Adrenal gland (tissue), 12 donors: ENCODE data around the gene DDX28. TPM values are rescaled to one million over a fixed set of nuclear protein-coding genes. Genes with fewer than 3 reads are reported as not detected.

ENCODE experiments used
- DNase-seq, 7 donors: peaks; one replicate each; pipeline ENCODE4 v3.0.0-alpha.2; 2019 to 2020
- H3K27ac ChIP-seq, 5 donors: fragments of 200-600 bp; sonication (generic) in 4 of 5; 1 replicate in 3 of 5; 2 replicates in 2 of 5; pipeline versions ENCODE4 v1.5.1 to v1.8.0; 2016 to 2020; ENCODE audit warnings: mild to moderate bottlenecking in 1 of 5
- H3K27me3 ChIP-seq: fragments of 200-600 bp; 2 replicates; pipeline ENCODE4 v1.8.0; 2021
- H3K36me3 ChIP-seq, 2 donors: fragments of 200-600 bp; replicated peaks in 1 of 2; 1 replicate in 1 of 2; 2 replicates in 1 of 2; pipeline versions ENCODE4 v1.5.1 to v1.8.0; 2018 to 2022
- H3K4me1 ChIP-seq, 2 donors: fragments of 200-600 bp; replicated peaks in 1 of 2; 1 replicate in 1 of 2; 2 replicates in 1 of 2; pipeline versions ENCODE4 v1.5.1 to v1.8.0; 2018 to 2021
- H3K4me3 ChIP-seq, 4 donors: fragments of 200-600 bp; sonication (generic) in 3 of 4; one replicate each; pipeline ENCODE4 v1.5.1; 2016 to 2018
- H3K9me3 ChIP-seq, 3 donors: fragments of 200-600 bp; sonication (generic) in 1 of 3; replicated peaks in 1 of 3; 1 replicate in 2 of 3; 2 replicates in 1 of 3; pipeline versions ENCODE4 v1.5.1 to v1.8.0; 2016 to 2021
- POLR2A ChIP-seq, 2 donors: fragments of 450-650 bp; IDR thresholded peaks; one replicate each; pipeline ENCODE4 v1.6.1; 2017; ENCODE audit warnings: antibody characterized with exemption in 2 of 2, mild to moderate bottlenecking in 2 of 2, moderate library complexity in 1 of 2
- WGBS, 4 donors: extraction: QIAGEN DNeasy Blood & Tissue Kit in 2 of 4; methylation state at CpG; one replicate each; pipeline versions ENCODE4 v1.1.5 to v1.1.7; 2013 to 2017; 5-methylcytosine and 5-hydroxymethylcytosine counted together
- intact Hi-C, 2 donors: fragments of 100-400 bp; cut with DNase I; formaldehyde crosslinking; loops; one replicate each; pipeline versions ENCODE4 v1.14.1 to v1.15.0; 2022 to 2023
- polyA plus RNA-seq, 3 donors: library from polyadenylated mRNA; stranded (reverse); fragments of 200-250 nt in 2 of 3; fragments of 350-450 nt in 1 of 3; fragmentation: Illumina TruSeq in 1 of 3; extraction: RNeasy Lipid Tissue Mini Kit (QIAGEN cat#74804) in 1 of 3; gene quantifications; one replicate each; pipeline ENCODE4 v1.2.3, GENCODE V29; 2013 to 2014
- total RNA-seq, 9 donors: library from RNA; depleted of rRNA in 4 of 9; stranded (reverse); fragments of >200 nt in 4 of 9; fragments of 120-200 nt in 1 of 9; fragmentation: NEBNext Ultra II Directional in 1 of 9; extraction: Animal tissue kit (Norgen Biotek cat#: 25700) in 1 of 9; gene quantifications; one replicate each; pipeline versions ENCODE4 v1.1.0 to v1.2.4, GENCODE V29; 2013 to 2023
- TF ChIP-seq, protein P1 (sequence below), 6 experiments: fragments of 450-650 bp in 4 of 6; fragments of 200-600 bp in 2 of 6; sonication (generic) in 1 of 6; IDR thresholded peaks; 1 replicate in 5 of 6; 2 replicates in 1 of 6; pipeline versions ENCODE4 v1.5.1 to v1.8.0; 2016 to 2021; ENCODE audit warnings: antibody characterized with exemption in 6 of 6, mild to moderate bottlenecking in 2 of 6, moderate library complexity in 1 of 6
- donor health status: healthy with polysubstance abuse.
- donor health status: Bipolar disorder and iron deficiency.
- donor health status: DM: yes; HTN: yes; CAD: no.
- donor health status: DM: no; HTN: no; CAD: no.
- donor health status: DM: no; HTN: no; CAD: no.
- donor health status: DM: yes; HTN: yes; CAD: no.

Gene DDX28
- total and polyA plus RNA-seq, 12 donors = 6.4 to 18.4 (median 12.5) TPM

DNA sequence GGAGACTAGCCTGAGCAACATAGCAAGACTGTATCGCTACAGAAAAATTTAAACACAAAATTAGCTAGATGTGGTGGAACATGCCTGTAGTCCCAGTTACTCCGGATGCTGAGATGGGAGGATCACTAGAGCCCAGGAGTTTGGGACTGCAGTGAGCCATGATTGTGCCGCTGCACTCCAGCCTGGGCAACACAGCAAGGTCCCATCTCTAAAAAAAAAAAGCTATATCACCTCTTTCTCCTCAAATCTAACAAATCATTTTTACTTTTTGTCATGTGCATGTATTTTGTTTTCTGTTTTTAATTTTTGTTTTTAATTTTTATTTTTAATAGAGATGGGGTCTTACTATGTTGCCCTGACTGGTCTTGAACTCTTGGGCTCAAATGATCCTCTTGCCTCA is 6.0 kb upstream of the DDX28 start:
- no peaks in the 10 kb centered on the region for H3K36me3 ChIP-seq
- TF ChIP-seq, protein P1, sequence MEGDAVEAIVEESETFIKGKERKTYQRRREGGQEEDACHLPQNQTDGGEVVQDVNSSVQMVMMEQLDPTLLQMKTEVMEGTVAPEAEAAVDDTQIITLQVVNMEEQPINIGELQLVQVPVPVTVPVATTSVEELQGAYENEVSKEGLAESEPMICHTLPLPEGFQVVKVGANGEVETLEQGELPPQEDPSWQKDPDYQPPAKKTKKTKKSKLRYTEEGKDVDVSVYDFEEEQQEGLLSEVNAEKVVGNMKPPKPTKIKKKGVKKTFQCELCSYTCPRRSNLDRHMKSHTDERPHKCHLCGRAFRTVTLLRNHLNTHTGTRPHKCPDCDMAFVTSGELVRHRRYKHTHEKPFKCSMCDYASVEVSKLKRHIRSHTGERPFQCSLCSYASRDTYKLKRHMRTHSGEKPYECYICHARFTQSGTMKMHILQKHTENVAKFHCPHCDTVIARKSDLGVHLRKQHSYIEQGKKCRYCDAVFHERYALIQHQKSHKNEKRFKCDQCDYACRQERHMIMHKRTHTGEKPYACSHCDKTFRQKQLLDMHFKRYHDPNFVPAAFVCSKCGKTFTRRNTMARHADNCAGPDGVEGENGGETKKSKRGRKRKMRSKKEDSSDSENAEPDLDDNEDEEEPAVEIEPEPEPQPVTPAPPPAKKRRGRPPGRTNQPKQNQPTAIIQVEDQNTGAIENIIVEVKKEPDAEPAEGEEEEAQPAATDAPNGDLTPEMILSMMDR (IDR thresholded peaks at IDR 0.05) = no peak
- no peak for TF ChIP-seq POLR2A (IDR thresholded peaks at IDR 0.05)
- intact Hi-C loops = no loop called here

GRCh38 chr16:68022278-68022727 is 729 bp downstream of the DDX28 start:
- H3K27me3 ChIP-seq = no peaks in the 10 kb centered on the region
- peak overlapping the region; percentile 62 to 98 (median 96) for H3K4me3 ChIP-seq
- H3K36me3 ChIP-seq = no peaks in the 10 kb centered on the region
- TF ChIP-seq, protein P1 (IDR thresholded peaks at IDR 0.05) = no peak
- TF ChIP-seq POLR2A (IDR thresholded peaks at IDR 0.05) = no peak
- peak in 1 of 7 donors; percentile 17 for DNase-seq
- peaks cover 13 to 30% of the 10 kb centered on the region in 2 donors for H3K4me1 ChIP-seq
- H3K9me3 ChIP-seq = no peaks in the 10 kb centered on the region
- H3K27ac ChIP-seq = peak overlapping the region in 4 of 5 donors; percentile 80 to 91 (median 86)
- intact Hi-C loops = no loop called here
- 1 to 20% (median 9%) methylated on average over 12 to 19 of the region's 19 CpGs for WGBS, 4 donors

More for the DNA sequence above, 6.0 kb upstream of the DDX28 start:
- no peak overlapping the region for H3K27ac ChIP-seq
- peaks cover under 1 to 6% of the 10 kb centered on the region in 2 donors for H3K4me1 ChIP-seq
- no peaks in the 10 kb centered on the region for H3K9me3 ChIP-seq
- 93 to 98% (median 93%) methylated on average over 3 of the region's 3 CpGs for WGBS, 4 donors
- no peaks in the 10 kb centered on the region for H3K27me3 ChIP-seq
- DNase-seq = no peak
- no peak overlapping the region for H3K4me3 ChIP-seq

DNA sequence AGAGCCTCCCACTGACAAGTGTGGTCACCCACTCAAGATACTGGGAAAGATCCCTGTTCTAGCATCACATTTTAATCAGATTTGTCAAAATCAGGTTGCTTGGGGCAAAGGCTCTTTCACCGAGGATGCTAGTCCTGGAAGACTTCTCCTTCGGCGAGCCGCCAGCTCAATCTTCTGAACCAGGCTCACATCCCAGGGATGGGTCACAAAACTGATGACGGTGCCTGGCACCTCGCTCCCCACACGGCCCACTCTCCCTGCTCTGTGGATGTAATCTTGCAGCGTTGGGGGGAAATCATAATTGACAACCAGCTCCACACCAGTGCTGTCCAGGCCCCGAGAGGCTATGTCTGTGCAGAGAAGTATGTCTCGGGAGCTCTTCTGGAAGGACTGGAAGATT is 1.5 kb downstream of the DDX28 start:
- Histone ChIP-seq H3K4me1 (peaks cover 13 to 30% of the 10 kb centered on the region in 2 donors), H3K9me3 (no peaks in the 10 kb centered on the region), H3K4me3 (no peak overlapping the region), H3K27ac (no peak overlapping the region), H3K27me3 (no peaks in the 10 kb centered on the region), H3K36me3 (no peaks in the 10 kb centered on the region)
- TF ChIP-seq, protein P1 (IDR thresholded peaks at IDR 0.05) = no peak
- no peak for TF ChIP-seq POLR2A (IDR thresholded peaks at IDR 0.05)
- intact Hi-C loops = no loop called here
- WGBS, 4 donors = 93 to 96% (median 94%) methylated on average over 5 to 10 of the region's 10 CpGs
- DNase-seq = no peak

- H3K27ac ChIP-seq = no peak overlapping the region
- no peak for DNase-seq
- WGBS, 4 donors = 73 to 78% (median 76%) methylated on average over 8 of the region's 8 CpGs
- TF ChIP-seq, protein P1 (IDR thresholded peaks at IDR 0.05) = no peak
- TF ChIP-seq POLR2A (IDR thresholded peaks at IDR 0.05) = no peak
- H3K4me1 ChIP-seq = peaks cover 13 to 27% of the 10 kb centered on the region in 2 donors
- no peak overlapping the region for H3K4me3 ChIP-seq
- H3K36me3 ChIP-seq = no peaks in the 10 kb centered on the region
- intact Hi-C loops = no loop called here
- H3K27me3 ChIP-seq = no peaks in the 10 kb centered on the region
- H3K9me3 ChIP-seq = no peaks in the 10 kb centered on the region
Measured at GRCh38 chr16:68019167-68019680, 3.8 kb downstream of the DDX28 start.
